Measurements from ENCODE around the gene PFAS.

The PFAS gene

DNA sequence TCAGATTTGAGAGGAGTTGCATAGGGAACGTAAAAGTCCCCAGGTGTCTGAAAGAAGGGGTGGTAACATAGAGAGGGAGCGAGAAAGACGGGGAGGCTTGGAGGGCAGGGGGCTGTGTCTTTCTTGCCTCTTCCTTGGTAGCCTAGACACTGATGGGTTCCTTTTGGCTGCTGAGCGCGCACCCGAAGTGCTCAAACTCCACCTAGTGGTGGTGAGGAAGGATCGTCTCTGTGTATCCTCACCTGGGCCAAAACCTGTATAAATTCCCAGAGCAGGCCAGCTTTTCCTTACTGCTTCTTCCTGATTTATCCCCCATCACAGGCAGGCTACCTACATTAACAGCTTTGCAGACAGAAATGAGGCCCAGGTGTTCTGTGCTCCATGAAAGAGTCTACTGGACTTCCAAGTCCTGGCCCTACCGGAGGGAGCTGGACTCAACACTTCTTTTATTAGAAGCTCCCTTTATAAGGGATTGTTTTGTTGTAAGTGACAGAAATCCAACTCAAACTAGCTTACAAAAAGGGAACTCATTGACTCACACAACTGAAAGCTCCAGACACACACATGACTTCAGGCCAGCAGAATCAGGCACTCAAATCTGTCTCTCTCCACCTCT lies 51.6 kb downstream of the PFAS start:
- DNase-seq: peak; percentile 78

DNA sequence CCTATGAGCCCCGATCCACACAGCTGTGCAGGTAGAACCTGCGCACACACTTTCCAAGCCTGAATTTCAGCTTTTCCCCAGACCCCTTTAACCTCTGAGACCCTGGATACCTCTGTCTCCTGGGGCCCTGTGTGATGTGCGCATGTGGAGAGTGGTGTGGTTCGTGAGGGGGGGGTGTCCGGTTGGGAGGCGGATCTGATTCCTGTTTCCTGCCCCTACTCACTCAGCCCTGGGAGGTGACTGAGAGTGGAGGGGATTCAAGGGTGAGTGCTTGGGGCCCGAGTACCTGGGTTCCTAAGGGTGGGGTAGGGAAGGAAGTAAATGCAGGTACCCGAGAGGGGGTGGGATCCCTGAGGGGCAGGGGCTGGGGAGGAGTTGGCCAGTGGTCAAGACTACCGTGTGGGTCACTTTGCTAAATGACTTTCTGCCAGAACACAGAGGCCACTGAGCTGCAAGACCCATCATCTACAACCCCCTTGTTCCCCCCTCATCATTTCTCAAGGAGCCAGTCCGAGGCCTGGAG lies 61.6 kb downstream of the PFAS start:
- no peak for DNase-seq

DNA sequence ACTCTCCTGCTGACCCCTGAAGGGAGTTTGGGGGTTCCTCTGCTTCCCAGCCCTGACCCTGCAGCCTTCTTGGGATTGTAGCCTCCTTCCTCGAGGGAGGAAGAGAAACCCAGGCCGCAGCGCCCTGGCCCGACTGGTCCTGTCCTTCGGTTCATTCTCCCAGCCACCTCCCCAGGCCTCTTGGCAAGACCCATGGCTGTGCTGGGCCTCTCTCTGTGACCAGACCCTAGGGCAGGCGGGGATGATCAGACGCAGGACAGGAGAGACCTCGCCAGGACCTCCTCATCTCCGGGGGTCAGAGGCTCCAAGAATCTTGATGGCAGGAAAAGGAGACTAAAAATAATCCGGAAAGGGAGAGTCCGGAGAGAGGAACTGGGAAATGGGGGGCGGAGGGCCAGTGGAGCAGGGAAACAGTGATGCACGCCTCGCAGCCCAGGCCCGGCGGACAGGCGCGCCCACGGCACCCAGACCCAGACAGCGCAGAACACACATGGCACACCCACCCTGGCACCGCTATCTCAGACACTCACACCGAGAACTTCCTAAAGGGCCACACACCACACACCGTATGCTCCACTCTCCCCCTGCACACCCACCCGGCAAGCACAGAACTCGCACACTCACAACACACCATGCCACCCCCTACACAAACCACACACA lies 62.2 kb downstream of the PFAS start:
- DNase-seq: no peak

- no peak for DNase-seq
Observed at GRCh38 chr17:8312251-8312650, 63.2 kb downstream of the PFAS start.

DNA sequence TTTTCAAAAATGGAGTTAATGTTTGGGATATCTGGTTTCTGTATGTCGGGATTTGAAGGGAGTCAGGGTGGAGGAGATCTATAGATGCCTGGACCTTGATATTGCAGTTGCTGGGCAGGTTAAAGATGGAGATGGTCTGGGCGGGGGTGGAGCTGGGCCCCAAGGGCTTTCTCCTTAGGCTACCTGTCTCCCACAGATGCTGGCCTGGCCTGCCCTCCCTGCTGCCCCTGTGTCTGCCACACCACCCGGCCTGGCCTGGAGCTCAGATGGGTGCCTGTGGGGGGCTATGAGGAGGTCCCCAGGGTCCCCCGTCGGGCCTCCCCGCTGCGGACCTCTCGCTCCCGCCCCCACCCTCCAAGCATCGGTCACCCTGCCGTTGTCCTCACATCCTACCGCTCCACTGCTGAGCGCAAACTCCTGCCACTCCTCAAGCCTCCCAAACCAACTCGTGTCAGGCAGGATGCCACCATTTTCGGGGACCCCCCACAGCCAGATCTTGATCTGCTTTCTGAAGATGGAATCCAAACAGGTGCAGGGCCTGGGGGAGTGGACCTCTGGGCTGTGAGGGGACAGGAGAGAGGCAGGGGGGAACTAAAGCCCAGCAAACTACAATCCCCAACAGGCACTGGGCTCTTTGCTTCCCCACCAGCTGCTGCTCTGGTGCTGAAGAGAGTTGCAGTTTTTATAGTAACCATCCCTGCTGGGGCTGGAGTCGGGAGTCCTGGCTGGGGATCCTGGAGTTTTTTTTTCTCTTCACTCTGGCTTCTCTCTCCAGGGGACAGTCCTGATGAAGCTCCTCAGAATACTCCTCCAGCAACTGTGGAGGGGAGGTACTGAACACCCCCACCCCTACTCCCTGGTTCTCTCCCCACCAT lies 63.9 kb downstream of the PFAS start:
- DNase-seq: peak; percentile 27

DNA sequence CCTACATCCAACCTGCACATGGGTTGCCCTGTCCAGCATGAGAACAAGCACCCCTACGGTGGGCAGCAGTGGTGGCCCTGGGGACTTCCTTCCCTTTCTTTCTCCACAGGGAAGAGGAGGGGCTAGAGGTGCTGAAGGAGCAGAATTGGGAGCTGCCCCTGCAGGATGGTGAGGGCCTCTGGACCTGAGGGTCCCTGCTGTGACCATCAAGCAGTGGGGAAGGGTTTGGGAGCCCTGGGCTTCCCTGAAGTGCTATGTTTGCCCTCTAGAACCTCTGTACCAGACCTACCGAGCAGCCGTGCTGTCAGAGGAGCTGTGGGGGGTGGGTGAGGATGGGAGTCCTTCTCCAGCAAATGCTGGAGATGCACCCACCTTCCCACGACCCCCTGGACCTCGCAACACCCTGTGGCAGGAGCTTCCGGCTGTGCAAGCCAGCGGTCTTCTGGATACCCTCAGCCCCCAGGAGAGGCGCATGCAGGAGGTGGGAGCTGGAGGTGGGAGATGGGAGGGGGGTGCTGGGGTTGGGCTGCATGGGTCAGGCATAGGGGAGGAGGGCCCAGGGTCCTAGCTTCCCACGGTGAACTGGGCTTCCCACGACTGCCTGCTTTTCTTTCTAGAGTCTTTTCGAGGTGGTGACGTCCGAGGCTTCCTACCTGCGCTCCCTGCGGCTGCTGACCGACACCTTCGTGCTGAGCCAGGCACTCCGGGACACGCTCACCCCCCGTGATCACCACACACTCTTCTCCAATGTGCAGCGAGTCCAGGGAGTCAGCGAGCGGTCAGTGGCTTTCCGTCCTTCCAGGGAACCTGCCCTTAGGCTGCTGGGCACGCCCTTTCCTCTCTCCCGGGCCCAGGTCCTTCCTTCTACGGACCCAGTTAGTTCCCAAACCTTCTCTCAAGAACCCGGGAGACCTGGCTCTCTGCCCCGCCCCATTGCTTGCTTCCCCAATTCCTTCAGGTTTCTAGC lies 66.0 kb downstream of the PFAS start:
- DNase-seq: no peak

DNA sequence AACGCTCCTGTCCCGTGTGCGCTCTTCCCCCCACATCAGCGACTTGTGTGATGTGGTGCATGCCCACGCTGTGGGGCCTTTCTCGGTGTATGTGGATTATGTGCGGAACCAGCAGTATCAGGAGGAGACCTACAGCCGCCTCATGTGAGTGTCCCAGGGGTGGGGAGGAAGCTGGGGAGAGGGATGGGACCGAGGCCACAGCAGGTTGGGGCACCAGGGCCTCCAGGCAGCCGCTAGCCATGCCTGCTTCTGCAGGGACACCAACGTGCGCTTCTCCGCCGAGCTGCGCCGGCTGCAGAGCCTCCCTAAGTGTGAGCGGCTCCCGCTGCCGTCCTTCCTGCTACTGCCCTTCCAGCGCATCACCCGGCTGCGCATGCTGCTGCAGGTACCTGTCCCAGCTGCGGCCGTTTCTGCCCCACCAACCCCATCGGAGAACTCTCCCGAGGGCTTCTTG lies 66.7 kb downstream of the PFAS start:
- DNase-seq: no peak

DNA sequence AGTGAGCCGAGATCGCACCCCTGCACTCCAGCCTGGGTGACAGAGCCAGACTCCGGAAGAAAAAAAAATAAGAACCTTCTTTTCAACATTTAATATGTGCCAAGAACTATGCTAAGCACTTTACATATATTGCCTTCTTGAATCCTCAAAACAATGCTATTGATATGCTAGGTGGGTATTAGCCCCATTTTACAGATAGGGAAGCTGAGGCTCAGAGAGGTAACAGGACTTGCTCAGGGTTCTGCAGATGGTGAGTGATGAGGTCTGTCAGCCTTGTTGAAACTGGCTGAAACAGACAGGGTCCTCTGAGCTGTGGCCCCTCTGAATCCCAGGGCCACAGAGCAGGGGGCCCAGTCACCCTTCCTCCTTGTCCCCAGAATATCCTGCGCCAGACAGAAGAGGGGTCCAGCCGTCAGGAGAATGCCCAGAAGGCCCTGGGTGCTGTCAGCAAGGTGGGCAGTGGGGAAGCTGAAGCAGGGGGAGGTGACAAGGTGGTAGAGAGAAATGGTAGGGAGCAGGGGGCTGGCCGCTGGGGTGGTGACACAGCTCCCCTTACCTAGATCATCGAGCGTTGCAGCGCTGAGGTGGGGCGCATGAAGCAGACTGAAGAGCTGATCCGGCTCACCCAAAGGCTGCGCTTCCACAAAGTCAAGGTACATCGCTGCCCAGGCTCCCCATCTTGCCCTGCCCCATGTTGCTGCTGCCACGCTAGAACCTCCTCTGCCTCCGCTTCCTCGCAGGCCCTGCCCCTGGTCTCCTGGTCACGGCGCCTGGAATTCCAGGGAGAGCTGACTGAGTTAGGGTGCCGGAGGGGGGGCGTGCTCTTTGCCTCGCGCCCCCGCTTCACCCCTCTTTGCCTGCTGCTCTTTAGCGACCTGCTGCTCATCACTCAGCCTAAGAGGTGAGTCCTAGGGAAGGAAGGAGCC lies 69.2 kb downstream of the PFAS start:
- no peak for DNase-seq
